ENCODE measurements around the gene CEP295NL.
"Not testable (repeated sequence)": the region's sequence is repeated elsewhere in the genome, so short reads cannot be mapped to it uniquely, and the experiment has no call there.

The CEP295NL gene

DNA sequence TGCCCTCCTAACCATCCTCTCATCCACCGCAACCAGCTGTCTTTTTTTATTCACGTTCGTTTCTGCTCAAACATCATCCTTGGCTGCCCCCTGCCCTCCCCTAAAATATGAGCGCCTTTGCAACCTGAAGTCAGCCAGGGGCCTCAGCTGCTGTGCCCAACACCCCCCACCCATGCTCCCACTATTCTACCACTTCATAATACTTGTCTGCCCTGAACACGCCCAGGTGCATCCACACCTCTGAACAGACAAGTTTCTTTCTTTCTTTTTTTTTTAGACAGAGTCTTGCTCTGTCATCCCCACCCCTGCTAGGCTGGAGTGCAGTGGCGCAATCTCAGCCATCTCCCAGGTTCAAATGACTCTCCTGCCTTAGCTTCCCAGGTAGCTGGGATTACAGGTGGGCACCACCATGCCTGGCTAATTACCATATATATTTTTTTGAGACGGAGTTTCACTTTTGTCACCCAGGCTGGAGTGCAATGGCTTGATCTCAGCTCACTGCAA, 26.9 kb downstream of the CEP295NL start:
- no peak for DNase-seq (ENCODE audit: low spot score in 2 of 2)
- Mint-ChIP-seq H3K4me3 (no peak overlapping the region), H3K36me3 (ENCODE audit: insufficient read depth) (peaks cover 4% of the 10 kb centered on the region), H3K4me1 (peaks cover 5% of the 10 kb centered on the region), H3K27me3 (peaks cover 56% of the 10 kb centered on the region), H3K9me3 (no peaks in the 10 kb centered on the region), H3K27ac (ENCODE audit: low read depth) (peak overlapping the region; percentile 33)
- no peak for ATAC-seq (replicated peaks; ENCODE audit: extremely low read depth, poor library complexity, severe bottlenecking)

DNA sequence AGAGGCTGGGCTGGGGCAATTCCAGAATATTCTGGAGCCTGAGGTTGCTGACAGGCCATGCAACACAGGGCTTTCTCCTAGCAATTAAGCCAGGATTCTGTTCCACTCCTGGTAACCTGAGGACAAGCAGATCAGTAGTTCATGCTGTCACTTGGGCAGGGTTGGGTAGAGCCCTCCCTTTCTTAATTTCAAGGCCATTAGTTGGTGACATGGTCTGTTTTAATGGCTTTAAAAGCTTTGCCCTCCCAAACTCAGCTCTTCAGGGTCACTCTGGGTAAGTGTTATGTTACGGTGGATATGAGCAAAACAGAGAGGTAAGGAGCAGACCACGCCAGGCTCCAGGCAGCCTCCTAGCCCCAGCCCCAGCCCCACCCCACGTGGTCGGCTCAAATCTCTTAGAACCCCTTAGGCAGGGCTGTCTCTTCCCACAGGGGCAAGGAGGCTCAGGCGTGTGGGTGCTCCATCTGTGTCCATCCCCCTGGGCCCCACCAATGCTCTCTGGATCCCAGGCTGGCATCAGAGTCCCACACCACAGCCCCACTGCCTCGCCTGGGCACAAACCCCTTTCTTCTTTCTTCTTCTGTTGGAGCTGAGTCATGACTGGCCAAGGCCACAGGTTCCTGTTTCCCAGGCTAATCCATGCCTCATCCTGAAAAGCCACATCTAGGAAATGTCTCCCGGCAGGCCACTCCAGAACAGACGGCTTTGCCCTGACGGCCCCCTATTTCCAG, 27.5 kb downstream of the CEP295NL start:
- Mint-ChIP-seq H3K4me3 (no peak overlapping the region), H3K27me3 (peaks cover 56% of the 10 kb centered on the region), H3K9me3 (no peaks in the 10 kb centered on the region), H3K36me3 (ENCODE audit: insufficient read depth) (peaks cover 4% of the 10 kb centered on the region), H3K27ac (ENCODE audit: low read depth) (peak overlapping the region; percentile 33), H3K4me1 (peaks cover 5% of the 10 kb centered on the region)
- DNase-seq (ENCODE audit: low spot score in 2 of 2) (no peak), ATAC-seq (replicated peaks; ENCODE audit: extremely low read depth, poor library complexity, severe bottlenecking) (no peak)

DNA sequence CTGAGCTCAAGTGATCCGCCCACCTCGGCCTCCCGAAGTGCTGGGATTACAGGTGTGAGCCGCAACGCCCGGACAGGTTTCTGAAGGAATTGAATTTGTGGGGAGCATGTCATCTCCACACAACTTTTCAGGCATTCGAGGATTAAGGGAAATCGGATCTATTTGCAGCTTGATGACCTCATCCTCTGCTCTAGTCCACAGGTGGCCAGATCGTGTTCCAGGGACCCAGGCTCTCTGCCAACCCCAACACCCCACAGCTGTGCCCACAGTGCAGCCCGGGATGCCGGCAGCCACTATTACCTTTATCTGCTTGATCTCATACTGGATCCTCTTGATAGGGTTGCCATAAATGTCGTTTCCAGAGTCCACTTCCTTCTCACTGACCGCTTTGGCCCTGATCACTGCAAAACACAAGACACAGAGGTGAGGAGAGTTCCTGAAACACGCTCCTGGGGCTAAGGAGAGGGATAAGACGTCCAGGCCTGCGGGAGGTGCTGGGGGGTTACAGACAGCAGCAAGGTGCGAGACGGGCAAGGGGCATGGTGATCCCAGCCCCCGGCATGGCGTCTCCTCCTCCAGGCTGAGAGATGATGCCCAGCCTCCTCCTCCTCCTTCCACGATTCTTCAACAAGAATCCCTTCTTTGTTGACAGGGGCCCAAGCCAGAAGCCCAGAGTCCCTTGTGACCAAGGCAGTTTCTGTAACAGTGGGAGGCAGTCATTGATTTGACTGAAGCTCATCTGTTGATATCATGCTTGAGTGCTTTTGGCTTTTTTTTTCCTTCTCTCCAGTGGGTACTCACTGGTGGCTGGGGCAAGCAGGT, 29.3 kb downstream of the CEP295NL start:
- Mint-ChIP-seq H3K4me3 (no peak overlapping the region), H3K9me3 (no peaks in the 10 kb centered on the region), H3K27me3 (peaks cover 38% of the 10 kb centered on the region), H3K36me3 (ENCODE audit: insufficient read depth) (peaks cover 4% of the 10 kb centered on the region), H3K27ac (ENCODE audit: low read depth) (no peak overlapping the region), H3K4me1 (peaks cover under 1% of the 10 kb centered on the region)
- no peak for ATAC-seq (replicated peaks; ENCODE audit: extremely low read depth, poor library complexity, severe bottlenecking)
- DNase-seq (ENCODE audit: low spot score in 2 of 2) = no peak

DNA sequence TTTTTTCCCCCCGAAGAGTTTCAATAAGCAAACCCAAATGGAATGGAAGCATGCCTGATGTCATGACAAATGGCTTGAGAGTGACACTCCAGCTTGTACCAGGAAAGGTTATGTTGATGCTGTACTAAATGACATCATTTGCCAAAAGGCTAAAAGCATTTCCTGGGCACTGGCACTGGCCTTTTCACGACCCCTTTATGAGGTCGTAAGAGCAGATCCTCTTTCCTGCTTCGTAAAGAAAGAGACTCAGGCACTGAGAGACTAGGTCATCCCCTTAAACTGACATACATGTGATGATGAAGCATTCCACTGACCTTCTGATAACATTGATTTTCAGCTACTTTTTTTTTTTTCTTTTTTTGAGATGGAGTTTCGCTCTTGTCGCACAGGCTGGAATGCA, 30.5 kb downstream of the CEP295NL start:
- Mint-ChIP-seq H3K27ac (ENCODE audit: low read depth) (no peak overlapping the region), H3K27me3 (peaks cover 36% of the 10 kb centered on the region), H3K4me1 (no peaks in the 10 kb centered on the region), H3K36me3 (ENCODE audit: insufficient read depth) (peaks cover 4% of the 10 kb centered on the region), H3K4me3 (no peak overlapping the region), H3K9me3 (no peaks in the 10 kb centered on the region)
- ATAC-seq (replicated peaks; ENCODE audit: extremely low read depth, poor library complexity, severe bottlenecking) = no peak
- DNase-seq (ENCODE audit: low spot score in 2 of 2) = no peak

DNA sequence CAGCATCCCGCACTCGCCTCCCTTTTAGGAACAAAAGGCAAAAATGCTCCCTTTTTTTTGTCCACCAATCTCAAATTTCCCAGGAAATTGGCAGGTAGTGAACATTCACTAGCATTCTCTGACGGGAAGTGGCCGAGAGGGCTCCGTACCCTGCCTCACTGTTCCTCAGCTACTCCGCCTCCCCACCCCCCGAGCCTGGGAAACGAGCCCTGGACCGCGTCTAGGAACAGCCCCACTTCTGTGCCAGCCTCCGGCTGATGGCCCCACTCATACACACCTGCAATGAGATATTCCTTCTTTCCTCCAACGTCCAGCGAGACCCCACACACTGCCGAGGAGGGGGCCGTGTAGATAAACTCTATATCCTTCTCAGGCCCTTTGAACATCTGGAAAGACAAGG, 32.4 kb downstream of the CEP295NL start:
- no peaks in the 10 kb centered on the region for H3K4me1 Mint-ChIP-seq
- ATAC-seq (replicated peaks; ENCODE audit: extremely low read depth, poor library complexity, severe bottlenecking) = no peak
- no peak overlapping the region for H3K27ac Mint-ChIP-seq (ENCODE audit: low read depth)
- H3K27me3 Mint-ChIP-seq = peaks cover 23% of the 10 kb centered on the region
- no peak overlapping the region for H3K4me3 Mint-ChIP-seq
- no peaks in the 10 kb centered on the region for H3K9me3 Mint-ChIP-seq
- no peak for DNase-seq (ENCODE audit: low spot score in 2 of 2)
- H3K36me3 Mint-ChIP-seq (ENCODE audit: insufficient read depth) = peaks cover 7% of the 10 kb centered on the region

DNA sequence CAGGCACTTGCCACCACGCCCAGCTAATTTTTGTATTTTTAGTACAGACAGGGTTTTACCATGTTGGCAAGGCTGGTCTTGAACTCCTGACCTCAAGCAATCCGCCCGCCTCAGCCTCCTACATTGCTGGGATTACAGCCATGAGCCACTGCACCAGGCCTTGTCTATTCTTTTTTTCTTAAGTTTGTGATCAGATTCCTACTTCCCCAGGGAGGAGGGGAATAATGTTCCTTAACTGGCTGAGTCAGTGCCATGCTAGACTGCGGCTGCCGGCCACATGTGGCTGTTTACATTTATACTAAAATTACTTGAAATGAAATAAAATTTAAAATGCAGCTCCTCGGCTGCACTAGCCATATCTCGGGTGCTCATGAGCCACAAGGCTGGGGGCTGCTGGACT, 34.6 kb downstream of the CEP295NL start:
- no peak for ATAC-seq (replicated peaks; ENCODE audit: extremely low read depth, poor library complexity, severe bottlenecking)
- H3K4me1 Mint-ChIP-seq = no peaks in the 10 kb centered on the region
- H3K36me3 Mint-ChIP-seq (ENCODE audit: insufficient read depth) = peaks cover 8% of the 10 kb centered on the region
- H3K27me3 Mint-ChIP-seq = peaks cover 26% of the 10 kb centered on the region
- no peaks in the 10 kb centered on the region for H3K9me3 Mint-ChIP-seq
- no peak overlapping the region for H3K27ac Mint-ChIP-seq (ENCODE audit: low read depth)
- DNase-seq (ENCODE audit: low spot score in 2 of 2) = no peak
- no peak overlapping the region for H3K4me3 Mint-ChIP-seq

DNA sequence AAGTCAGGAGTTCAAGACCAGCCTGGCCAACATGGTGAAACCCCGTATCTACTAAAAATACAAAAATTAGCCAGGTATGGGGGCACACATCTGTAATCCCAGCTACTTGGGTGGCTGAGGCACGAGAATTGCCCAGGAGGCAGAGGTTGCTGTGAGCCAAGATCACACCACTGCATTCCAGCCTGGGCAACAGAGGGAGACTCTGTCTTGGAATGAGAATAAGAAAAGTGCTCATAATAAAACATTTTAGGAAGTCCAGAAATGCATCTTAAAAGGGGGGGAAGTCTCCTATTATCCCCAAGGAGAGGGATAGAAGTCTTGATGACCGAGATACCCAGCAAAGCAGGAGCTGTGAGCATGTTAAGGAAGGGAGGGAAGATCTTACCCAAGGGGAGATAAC, 36.0 kb downstream of the CEP295NL start:
- H3K36me3 Mint-ChIP-seq (ENCODE audit: insufficient read depth); DNase-seq (ENCODE audit: low spot score in 2 of 2); ATAC-seq (replicated peaks; ENCODE audit: extremely low read depth, poor library complexity, severe bottlenecking); H3K27ac Mint-ChIP-seq (ENCODE audit: low read depth); H3K9me3 Mint-ChIP-seq; H3K4me3 Mint-ChIP-seq; H3K4me1 Mint-ChIP-seq: not testable (repeated sequence)
- peaks cover 30% of the 10 kb centered on the region for H3K27me3 Mint-ChIP-seq

DNA sequence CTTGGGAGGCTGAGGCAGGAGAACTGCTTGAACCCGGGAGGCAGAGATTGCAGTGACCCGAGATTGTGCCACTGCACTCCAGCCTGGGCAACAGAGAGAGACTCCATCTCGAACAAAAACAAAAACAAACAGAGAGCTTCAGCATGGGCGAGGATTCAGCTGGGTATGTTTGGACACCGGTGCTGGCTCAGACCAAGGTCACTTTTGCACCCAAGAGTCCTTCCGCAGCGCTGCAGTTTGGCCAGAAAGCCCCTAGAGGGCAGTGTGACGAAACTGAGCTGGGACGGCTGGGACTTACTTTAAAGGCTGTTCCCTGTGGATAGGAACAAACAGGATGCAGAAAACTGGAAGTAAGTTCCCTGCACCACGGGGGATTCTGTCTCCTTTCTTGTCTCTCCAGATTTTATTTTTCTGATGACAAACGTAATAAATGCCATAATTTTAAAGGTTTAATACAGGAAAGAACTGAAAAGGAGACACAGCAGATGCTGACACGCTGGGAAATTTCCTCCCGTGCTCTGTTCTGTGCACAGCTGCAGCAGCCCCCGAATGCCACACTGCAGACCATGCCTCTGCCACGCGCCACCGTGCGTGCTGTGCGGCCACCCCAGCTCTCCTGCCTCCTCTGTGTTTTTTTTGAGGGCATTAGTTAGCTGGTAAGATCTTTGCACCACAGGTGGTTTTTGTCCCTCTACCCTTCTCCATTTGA, 37.2 kb downstream of the CEP295NL start:
- H3K9me3 Mint-ChIP-seq = no peaks in the 10 kb centered on the region
- peaks cover 7% of the 10 kb centered on the region for H3K36me3 Mint-ChIP-seq (ENCODE audit: insufficient read depth)
- peaks cover 42% of the 10 kb centered on the region for H3K27me3 Mint-ChIP-seq
- DNase-seq (ENCODE audit: low spot score in 2 of 2) (peak; percentile 37 to 54), ATAC-seq (replicated peaks; ENCODE audit: extremely low read depth, poor library complexity, severe bottlenecking) (peak; percentile 19)
- no peak overlapping the region for H3K4me3 Mint-ChIP-seq
- H3K4me1 Mint-ChIP-seq = no peaks in the 10 kb centered on the region
- no peak overlapping the region for H3K27ac Mint-ChIP-seq (ENCODE audit: low read depth)

DNA sequence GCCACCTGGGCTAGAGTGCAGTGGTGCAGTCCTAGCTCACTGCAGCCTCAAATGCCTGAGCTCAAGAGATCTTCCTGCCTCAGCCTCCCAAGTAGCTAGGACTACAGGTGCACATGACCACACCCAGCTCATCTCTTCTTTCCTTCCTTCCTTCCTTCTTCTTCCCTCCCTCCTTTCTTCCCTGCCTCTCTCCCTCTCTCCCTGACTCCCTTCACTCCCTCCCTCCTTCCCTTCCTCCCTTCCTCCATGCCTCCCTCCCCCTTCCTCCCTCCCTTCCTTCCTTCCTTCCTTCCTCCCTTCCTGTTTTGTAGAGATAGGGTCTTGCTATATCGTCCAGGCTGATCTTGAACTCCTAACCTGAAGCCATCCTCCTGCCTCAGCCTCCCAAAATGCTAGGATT, 38.9 kb downstream of the CEP295NL start:
- Mint-ChIP-seq H3K36me3 (ENCODE audit: insufficient read depth) (peaks cover 7% of the 10 kb centered on the region), H3K27ac (ENCODE audit: low read depth) (no peak overlapping the region), H3K9me3 (no peaks in the 10 kb centered on the region), H3K4me1 (no peaks in the 10 kb centered on the region), H3K4me3 (no peak overlapping the region), H3K27me3 (peaks cover 43% of the 10 kb centered on the region)
- no peak for DNase-seq (ENCODE audit: low spot score in 2 of 2)
- ATAC-seq (replicated peaks; ENCODE audit: extremely low read depth, poor library complexity, severe bottlenecking) = no peak

DNA sequence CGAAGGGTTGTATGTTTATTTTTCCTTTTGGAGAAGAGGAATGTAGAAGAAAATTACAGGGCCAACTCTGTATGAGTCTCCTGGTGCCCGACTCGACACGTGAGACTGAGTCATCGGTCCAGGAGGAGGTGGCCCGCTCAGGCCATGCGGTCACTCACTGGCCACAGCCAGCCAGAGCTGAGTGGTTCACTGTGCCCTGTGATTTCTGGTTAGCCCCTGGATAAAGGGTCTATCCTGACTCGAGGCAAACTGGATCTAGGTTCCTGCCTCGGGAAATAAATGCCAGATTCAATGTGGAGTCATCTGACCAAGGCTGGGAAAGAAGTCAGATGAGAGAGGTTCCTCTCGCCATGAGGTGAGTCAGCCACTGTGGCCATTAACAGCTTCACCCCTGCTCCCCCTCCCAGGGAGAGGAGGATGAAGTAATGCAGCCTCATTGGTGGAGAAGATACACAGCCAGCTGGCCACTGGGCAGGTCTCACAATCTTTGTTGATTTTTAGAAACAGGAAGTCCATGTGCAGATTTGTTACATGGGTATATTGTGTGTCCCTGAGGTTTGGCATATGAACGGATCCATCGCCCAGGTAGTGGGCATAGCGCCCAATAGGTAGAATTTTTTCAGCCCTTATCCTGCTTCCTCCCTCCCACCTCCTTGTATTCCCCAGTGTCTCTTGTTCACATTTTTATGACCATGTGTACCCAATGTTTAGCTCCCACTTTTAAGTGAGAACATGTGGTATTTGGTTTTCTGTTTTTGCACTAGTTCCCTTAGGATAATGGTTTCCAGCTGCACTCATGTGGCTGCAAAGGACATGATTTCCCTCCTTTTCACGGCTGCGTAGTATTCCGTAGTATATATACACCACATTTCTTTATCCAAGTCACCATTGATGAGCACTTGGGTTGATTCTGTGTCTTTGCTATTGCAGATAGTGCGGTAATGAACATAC, 40.7 kb downstream of the CEP295NL start:
- ATAC-seq (replicated peaks; ENCODE audit: extremely low read depth, poor library complexity, severe bottlenecking) (no peak), DNase-seq (ENCODE audit: low spot score in 2 of 2) (no peak)
- Mint-ChIP-seq H3K9me3 (no peaks in the 10 kb centered on the region), H3K27ac (ENCODE audit: low read depth) (no peak overlapping the region), H3K36me3 (ENCODE audit: insufficient read depth) (peaks cover 4% of the 10 kb centered on the region), H3K27me3 (peaks cover 33% of the 10 kb centered on the region), H3K4me3 (no peak overlapping the region), H3K4me1 (no peaks in the 10 kb centered on the region)

DNA sequence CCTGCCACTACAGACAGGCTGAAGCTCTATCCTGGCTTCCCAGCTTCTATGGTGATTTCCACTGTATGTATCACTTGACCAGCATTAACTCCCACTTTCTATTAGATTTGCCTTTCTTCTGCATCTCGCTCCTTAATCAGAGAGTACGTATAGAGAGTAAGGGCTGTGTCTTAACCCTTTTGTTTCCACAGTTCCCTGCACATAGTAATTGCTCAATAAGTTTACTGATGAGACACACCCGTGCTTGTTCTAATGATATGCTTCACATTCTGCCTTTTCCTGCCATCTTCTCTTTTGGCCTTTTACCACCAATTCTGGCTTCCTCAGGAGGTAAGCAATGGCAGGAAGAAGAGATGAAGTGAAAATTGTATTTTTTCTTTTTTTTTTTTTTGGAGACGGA, 41.8 kb downstream of the CEP295NL start:
- Mint-ChIP-seq H3K4me3 (no peak overlapping the region), H3K27ac (ENCODE audit: low read depth) (no peak overlapping the region), H3K36me3 (ENCODE audit: insufficient read depth) (peaks cover 1% of the 10 kb centered on the region), H3K9me3 (no peaks in the 10 kb centered on the region), H3K27me3 (peaks cover 31% of the 10 kb centered on the region), H3K4me1 (no peaks in the 10 kb centered on the region)
- no peak for ATAC-seq (replicated peaks; ENCODE audit: extremely low read depth, poor library complexity, severe bottlenecking)
- no peak for DNase-seq (ENCODE audit: low spot score in 2 of 2)

DNA sequence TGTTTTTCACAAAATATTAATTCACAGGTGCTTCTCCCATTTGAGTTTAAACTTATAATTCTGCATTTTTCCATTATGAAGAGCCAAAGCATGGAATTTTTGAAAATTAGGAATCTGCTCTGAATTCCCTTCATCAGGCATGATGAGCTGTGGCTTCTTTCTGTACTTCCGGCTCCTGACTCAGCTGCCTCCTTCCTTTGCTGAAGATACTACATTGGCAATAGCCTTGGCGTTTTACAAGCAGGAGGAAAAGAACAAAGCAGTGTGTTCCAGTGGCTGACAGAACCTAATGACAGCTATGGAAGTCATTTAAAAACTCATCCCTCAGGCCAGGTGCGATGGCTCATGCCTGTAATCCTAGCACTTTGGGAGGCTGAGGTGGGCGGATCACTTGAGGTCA, 44.0 kb downstream of the CEP295NL start:
- H3K36me3 Mint-ChIP-seq (ENCODE audit: insufficient read depth) = no peaks in the 10 kb centered on the region
- DNase-seq (ENCODE audit: low spot score in 2 of 2) = no peak
- ATAC-seq (replicated peaks; ENCODE audit: extremely low read depth, poor library complexity, severe bottlenecking) = no peak
- no peak overlapping the region for H3K4me3 Mint-ChIP-seq
- no peak overlapping the region for H3K27ac Mint-ChIP-seq (ENCODE audit: low read depth)
- H3K4me1 Mint-ChIP-seq = no peaks in the 10 kb centered on the region
- no peaks in the 10 kb centered on the region for H3K9me3 Mint-ChIP-seq
- H3K27me3 Mint-ChIP-seq = peaks cover 31% of the 10 kb centered on the region

All from central memory CD8-positive, alpha-beta T cell (primary cell).